Measurements from ENCODE around the gene GJC2. TPM values are rescaled to one million over a fixed set of nuclear protein-coding genes. Genes with fewer than 3 reads are reported as not detected.

Gene GJC2
- total RNA-seq, 1 donor from 2014 or later = 5.4 TPM

GRCh38 chr1:228147151-228147693 lies 2.5 kb upstream of the GJC2 start:
- H3K36me3 ChIP-seq = peaks cover 22 to 37% of the 10 kb centered on the region in 2 donors
- no peak overlapping the region for H3K4me3 ChIP-seq
- peaks cover 13 to 52% of the 10 kb centered on the region in 2 donors for H3K4me1 ChIP-seq
- no peak for TF ChIP-seq CTCF (IDR thresholded peaks at IDR 0.05)
- intact Hi-C loops (cut with DNase I) = no loop called here
- no peak overlapping the region for H3K27ac ChIP-seq
- H3K9me3 ChIP-seq = no peaks in the 10 kb centered on the region
- DNase-seq (ENCODE audit: low spot score in 2 of 2) = peak in 1 of 2 donors; percentile 64
- no peaks in the 10 kb centered on the region for H3K27me3 ChIP-seq

- peaks cover 22 to 35% of the 10 kb centered on the region in 2 donors for H3K36me3 ChIP-seq
- no peak overlapping the region for H3K4me3 ChIP-seq
- peak overlapping the region; percentile 81 to 93 for H3K27ac ChIP-seq
- TF ChIP-seq CTCF (IDR thresholded peaks at IDR 0.05) = no peak
- no peak for DNase-seq (ENCODE audit: low spot score in 2 of 2)
- H3K9me3 ChIP-seq = no peaks in the 10 kb centered on the region
- H3K27me3 ChIP-seq = no peaks in the 10 kb centered on the region
- intact Hi-C loops (cut with DNase I) = no loop called here
- peaks cover 8 to 46% of the 10 kb centered on the region in 2 donors for H3K4me1 ChIP-seq
Observed at GRCh38 chr1:228147768-228148167, 2.0 kb upstream of the GJC2 start.

- H3K9me3 ChIP-seq = no peaks in the 10 kb centered on the region
- peak overlapping the region; percentile 81 to 93 for H3K27ac ChIP-seq
- H3K36me3 ChIP-seq = peaks cover 22 to 35% of the 10 kb centered on the region in 2 donors
- no peak overlapping the region for H3K4me3 ChIP-seq
- TF ChIP-seq CTCF (IDR thresholded peaks at IDR 0.05) = no peak
- peaks cover 8 to 41% of the 10 kb centered on the region in 2 donors for H3K4me1 ChIP-seq
- intact Hi-C loops (cut with DNase I) = no loop called here
- peak in 1 of 2 donors; percentile 66 for DNase-seq (ENCODE audit: low spot score in 2 of 2)
- H3K27me3 ChIP-seq = no peaks in the 10 kb centered on the region
Observed at GRCh38 chr1:228148196-228148861, 1.4 kb upstream of the GJC2 start.

- Histone ChIP-seq H3K4me1 (peaks cover 8 to 37% of the 10 kb centered on the region in 2 donors), H3K4me3 (no peak overlapping the region)
- no peak for DNase-seq (ENCODE audit: low spot score in 2 of 2)
Observed at GRCh38 chr1:228148935-228149405, 760 bp upstream of the GJC2 start.

GRCh38 chr1:228150120-228150460 lies 360 bp downstream of the GJC2 start:
- peak overlapping the region in 1 of 2 donors; percentile 34 for H3K4me3 ChIP-seq
- H3K27ac ChIP-seq = peak overlapping the region; percentile 81 to 93
- no peaks in the 10 kb centered on the region for H3K27me3 ChIP-seq
- no peaks in the 10 kb centered on the region for H3K9me3 ChIP-seq
- DNase-seq (ENCODE audit: low spot score in 2 of 2) = no peak
- TF ChIP-seq CTCF (IDR thresholded peaks at IDR 0.05) = no peak
- H3K4me1 ChIP-seq = peaks cover 8 to 30% of the 10 kb centered on the region in 2 donors
- intact Hi-C loops (cut with DNase I) = no loop called here
- peaks cover 22 to 35% of the 10 kb centered on the region in 2 donors for H3K36me3 ChIP-seq

More at GRCh38 chr1:228148935-228149405, 760 bp upstream of the GJC2 start:
- no peaks in the 10 kb centered on the region for H3K9me3 ChIP-seq
- peak overlapping the region; percentile 81 to 93 for H3K27ac ChIP-seq
- TF ChIP-seq CTCF (IDR thresholded peaks at IDR 0.05) = no peak
- H3K27me3 ChIP-seq = no peaks in the 10 kb centered on the region
- intact Hi-C loops (cut with DNase I) = loop anchor here (1.0 kb wide), 2 partner anchors 9 to 16 kb away; partner anchors contain the start of genes GUK1 and IBA57
- peaks cover 22 to 35% of the 10 kb centered on the region in 2 donors for H3K36me3 ChIP-seq
